ENCODE data around the gene HEBP1.

GRCh38 chr12:12951504-12951903 lies 48.6 kb downstream of the HEBP1 start:
- TF ChIP-seq CTCF (IDR thresholded peaks at IDR 0.05), result no peak
- no peak for TF ChIP-seq POLR2AphosphoS5 (IDR thresholded peaks at IDR 0.05)

Measured in upper lobe of left lung (tissue), 4 donors.